HG02852 (cell line): ENCODE data around the gene USP25.

Experiments used
- ATAC-seq: cut with Tn5 transposase; IDR thresholded peaks from one replicate; pipeline ENCODE4 v1.9.1; 2021; ENCODE audit warnings: mild to moderate bottlenecking, moderate library complexity; ENCODE audit not compliant: unreplicated experiment

The USP25 gene

GRCh38 chr21:15850645-15851044 lies 120.9 kb downstream of the USP25 start:
- ATAC-seq: no peak

- no peak for ATAC-seq
Measured at GRCh38 chr21:15852146-15852545, 122.4 kb downstream of the USP25 start.

- ATAC-seq: no peak
Measured at GRCh38 chr21:15853126-15853525, 123.3 kb downstream of the USP25 start.

GRCh38 chr21:15856813-15857212 lies 127.0 kb downstream of the USP25 start:
- ATAC-seq: no peak

GRCh38 chr21:15857740-15858139 lies 128.0 kb downstream of the USP25 start:
- no peak for ATAC-seq

GRCh38 chr21:15860541-15860940 lies 130.8 kb downstream of the USP25 start:
- no peak for ATAC-seq

- ATAC-seq: no peak
Measured at GRCh38 chr21:15868940-15869339, 139.2 kb downstream of the USP25 start.

GRCh38 chr21:15870819-15871218 lies 141.0 kb downstream of the USP25 start:
- peak; percentile 62 for ATAC-seq

GRCh38 chr21:15872236-15872635 lies 142.5 kb downstream of the USP25 start:
- ATAC-seq: no peak

GRCh38 chr21:15874615-15875014 lies 144.8 kb downstream of the USP25 start:
- ATAC-seq: no peak

- no peak for ATAC-seq
Measured at GRCh38 chr21:15875286-15875685, 145.5 kb downstream of the USP25 start.

GRCh38 chr21:15893902-15894301 lies 164.1 kb downstream of the USP25 start:
- ATAC-seq: no peak

- ATAC-seq: no peak
Measured at GRCh38 chr21:15894596-15894995, 164.8 kb downstream of the USP25 start.

GRCh38 chr21:15895142-15896106 lies 165.6 kb downstream of the USP25 start:
- no peak for ATAC-seq

GRCh38 chr21:15896501-15896900 lies 166.7 kb downstream of the USP25 start:
- ATAC-seq: no peak

GRCh38 chr21:15904389-15904788 lies 174.6 kb downstream of the USP25 start:
- ATAC-seq: no peak

GRCh38 chr21:15908187-15908586 lies 178.4 kb downstream of the USP25 start:
- ATAC-seq: no peak

GRCh38 chr21:15928196-15928595 lies 198.4 kb downstream of the USP25 start:
- no peak for ATAC-seq

- no peak for ATAC-seq
Measured at GRCh38 chr21:15928686-15929425, 199.1 kb downstream of the USP25 start.

GRCh38 chr21:15929536-15929935 lies 199.8 kb downstream of the USP25 start:
- no peak for ATAC-seq
